ENCODE measurements around the gene BMPR2.
A peak's percentile ranks its signal among the peaks of the same experiment; 100 is the strongest.
"Not testable (repeated sequence)": the region's sequence is repeated elsewhere in the genome, so short reads cannot be mapped to it uniquely, and the experiment has no call there.

BMPR2 gene

GRCh38 chr2:202382684-202383083, 6.6 kb downstream of the BMPR2 start:
- no peaks in the 10 kb centered on the region for H3K36me3 ChIP-seq (ENCODE audit: insufficient read depth, low read length)
- no peak overlapping the region for H3K27ac ChIP-seq (ENCODE audit: low read depth, low read length)
- no peak overlapping the region for H2AFZ ChIP-seq (ENCODE audit: low read length, unreplicated experiment)
- H3K4me3 ChIP-seq (ENCODE audit: low read depth, low read length): no peak overlapping the region
- H3K79me2 ChIP-seq (ENCODE audit: control insufficient read depth, insufficient read depth, low read length, unreplicated experiment): peaks cover 87% of the 10 kb centered on the region
- peaks cover 11% of the 10 kb centered on the region for H3K4me1 ChIP-seq (ENCODE audit: control insufficient read depth, insufficient read depth, low read length, unreplicated experiment)
- H3K27me3 ChIP-seq (ENCODE audit: insufficient read depth, low read length): no peaks in the 10 kb centered on the region

GRCh38 chr2:202386495-202386894, 10.4 kb downstream of the BMPR2 start:
- H3K27me3 ChIP-seq (ENCODE audit: insufficient read depth, low read length); H3K36me3 ChIP-seq (ENCODE audit: insufficient read depth, low read length); H3K27ac ChIP-seq (ENCODE audit: low read depth, low read length); H2AFZ ChIP-seq (ENCODE audit: low read length, unreplicated experiment); H3K4me3 ChIP-seq (ENCODE audit: low read depth, low read length): not testable (repeated sequence)
- H3K4me1 ChIP-seq (ENCODE audit: control insufficient read depth, insufficient read depth, low read length, unreplicated experiment): peaks cover 14% of the 10 kb centered on the region
- peaks cover 76% of the 10 kb centered on the region for H3K79me2 ChIP-seq (ENCODE audit: control insufficient read depth, insufficient read depth, low read length, unreplicated experiment)

GRCh38 chr2:202387608-202388342, 11.6 kb downstream of the BMPR2 start:
- H3K36me3 ChIP-seq (ENCODE audit: insufficient read depth, low read length): no peaks in the 10 kb centered on the region
- no peak overlapping the region for H3K4me3 ChIP-seq (ENCODE audit: low read depth, low read length)
- peaks cover 70% of the 10 kb centered on the region for H3K79me2 ChIP-seq (ENCODE audit: control insufficient read depth, insufficient read depth, low read length, unreplicated experiment)
- H3K27me3 ChIP-seq (ENCODE audit: insufficient read depth, low read length): no peaks in the 10 kb centered on the region
- peaks cover 14% of the 10 kb centered on the region for H3K4me1 ChIP-seq (ENCODE audit: control insufficient read depth, insufficient read depth, low read length, unreplicated experiment)
- H2AFZ ChIP-seq (ENCODE audit: low read length, unreplicated experiment): no peak overlapping the region
- H3K27ac ChIP-seq (ENCODE audit: low read depth, low read length): peak overlapping the region; percentile 1

GRCh38 chr2:202400941-202401340, 24.8 kb downstream of the BMPR2 start:
- Histone ChIP-seq H3K4me1 (ENCODE audit: control insufficient read depth, insufficient read depth, low read length, unreplicated experiment) (no peaks in the 10 kb centered on the region), H3K27ac (ENCODE audit: low read depth, low read length) (no peak overlapping the region), H2AFZ (ENCODE audit: low read length, unreplicated experiment) (no peak overlapping the region), H3K36me3 (ENCODE audit: insufficient read depth, low read length) (no peaks in the 10 kb centered on the region), H3K27me3 (ENCODE audit: insufficient read depth, low read length) (no peaks in the 10 kb centered on the region), H3K4me3 (ENCODE audit: low read depth, low read length) (no peak overlapping the region), H3K79me2 (ENCODE audit: control insufficient read depth, insufficient read depth, low read length, unreplicated experiment) (peaks cover 52% of the 10 kb centered on the region)

GRCh38 chr2:202405798-202406197, 29.7 kb downstream of the BMPR2 start:
- no peaks in the 10 kb centered on the region for H3K36me3 ChIP-seq (ENCODE audit: insufficient read depth, low read length)
- H3K27me3 ChIP-seq (ENCODE audit: insufficient read depth, low read length): no peaks in the 10 kb centered on the region
- peaks cover 46% of the 10 kb centered on the region for H3K79me2 ChIP-seq (ENCODE audit: control insufficient read depth, insufficient read depth, low read length, unreplicated experiment)
- peaks cover 6% of the 10 kb centered on the region for H3K4me1 ChIP-seq (ENCODE audit: control insufficient read depth, insufficient read depth, low read length, unreplicated experiment)
- no peak overlapping the region for H3K4me3 ChIP-seq (ENCODE audit: low read depth, low read length)
- H3K27ac ChIP-seq (ENCODE audit: low read depth, low read length): no peak overlapping the region
- no peak overlapping the region for H2AFZ ChIP-seq (ENCODE audit: low read length, unreplicated experiment)

GRCh38 chr2:202406445-202406978, 30.4 kb downstream of the BMPR2 start:
- Histone ChIP-seq H3K27ac (ENCODE audit: low read depth, low read length) (no peak overlapping the region), H3K4me3 (ENCODE audit: low read depth, low read length) (no peak overlapping the region), H3K79me2 (ENCODE audit: control insufficient read depth, insufficient read depth, low read length, unreplicated experiment) (peaks cover 52% of the 10 kb centered on the region), H3K27me3 (ENCODE audit: insufficient read depth, low read length) (no peaks in the 10 kb centered on the region), H3K4me1 (ENCODE audit: control insufficient read depth, insufficient read depth, low read length, unreplicated experiment) (peaks cover 6% of the 10 kb centered on the region), H3K36me3 (ENCODE audit: insufficient read depth, low read length) (no peaks in the 10 kb centered on the region), H2AFZ (ENCODE audit: low read length, unreplicated experiment) (no peak overlapping the region)

GRCh38 chr2:202408546-202409140, 32.5 kb downstream of the BMPR2 start:
- Histone ChIP-seq H2AFZ (ENCODE audit: low read length, unreplicated experiment) (no peak overlapping the region), H3K27ac (ENCODE audit: low read depth, low read length) (no peak overlapping the region), H3K79me2 (ENCODE audit: control insufficient read depth, insufficient read depth, low read length, unreplicated experiment) (peaks cover 55% of the 10 kb centered on the region), H3K4me1 (ENCODE audit: control insufficient read depth, insufficient read depth, low read length, unreplicated experiment) (peaks cover 6% of the 10 kb centered on the region), H3K36me3 (ENCODE audit: insufficient read depth, low read length) (no peaks in the 10 kb centered on the region), H3K4me3 (ENCODE audit: low read depth, low read length) (no peak overlapping the region), H3K27me3 (ENCODE audit: insufficient read depth, low read length) (no peaks in the 10 kb centered on the region)

GRCh38 chr2:202410092-202410491, 34.0 kb downstream of the BMPR2 start:
- peaks cover 48% of the 10 kb centered on the region for H3K79me2 ChIP-seq (ENCODE audit: control insufficient read depth, insufficient read depth, low read length, unreplicated experiment)
- peaks cover 6% of the 10 kb centered on the region for H3K4me1 ChIP-seq (ENCODE audit: control insufficient read depth, insufficient read depth, low read length, unreplicated experiment)
- no peak overlapping the region for H3K27ac ChIP-seq (ENCODE audit: low read depth, low read length)
- no peak overlapping the region for H3K4me3 ChIP-seq (ENCODE audit: low read depth, low read length)
- no peak overlapping the region for H2AFZ ChIP-seq (ENCODE audit: low read length, unreplicated experiment)
- no peaks in the 10 kb centered on the region for H3K36me3 ChIP-seq (ENCODE audit: insufficient read depth, low read length)
- H3K27me3 ChIP-seq (ENCODE audit: insufficient read depth, low read length): no peaks in the 10 kb centered on the region

- H3K79me2 ChIP-seq (ENCODE audit: control insufficient read depth, insufficient read depth, low read length, unreplicated experiment): peaks cover 47% of the 10 kb centered on the region
- no peak overlapping the region for H2AFZ ChIP-seq (ENCODE audit: low read length, unreplicated experiment)
- H3K36me3 ChIP-seq (ENCODE audit: insufficient read depth, low read length): no peaks in the 10 kb centered on the region
- no peak overlapping the region for H3K27ac ChIP-seq (ENCODE audit: low read depth, low read length)
- H3K4me3 ChIP-seq (ENCODE audit: low read depth, low read length): no peak overlapping the region
- H3K27me3 ChIP-seq (ENCODE audit: insufficient read depth, low read length): no peaks in the 10 kb centered on the region
- peaks cover 6% of the 10 kb centered on the region for H3K4me1 ChIP-seq (ENCODE audit: control insufficient read depth, insufficient read depth, low read length, unreplicated experiment)
Measured at GRCh38 chr2:202411097-202411496, 35.0 kb downstream of the BMPR2 start.

GRCh38 chr2:202418027-202418426, 41.9 kb downstream of the BMPR2 start:
- Histone ChIP-seq H3K27me3 (ENCODE audit: insufficient read depth, low read length) (no peaks in the 10 kb centered on the region), H2AFZ (ENCODE audit: low read length, unreplicated experiment) (no peak overlapping the region), H3K4me3 (ENCODE audit: low read depth, low read length) (no peak overlapping the region), H3K4me1 (ENCODE audit: control insufficient read depth, insufficient read depth, low read length, unreplicated experiment) (no peaks in the 10 kb centered on the region), H3K36me3 (ENCODE audit: insufficient read depth, low read length) (no peaks in the 10 kb centered on the region), H3K27ac (ENCODE audit: low read depth, low read length) (no peak overlapping the region), H3K79me2 (ENCODE audit: control insufficient read depth, insufficient read depth, low read length, unreplicated experiment) (peaks cover 19% of the 10 kb centered on the region)

GRCh38 chr2:202418511-202418910, 42.4 kb downstream of the BMPR2 start:
- Histone ChIP-seq H3K27me3 (ENCODE audit: insufficient read depth, low read length) (no peaks in the 10 kb centered on the region), H3K36me3 (ENCODE audit: insufficient read depth, low read length) (no peaks in the 10 kb centered on the region), H3K4me1 (ENCODE audit: control insufficient read depth, insufficient read depth, low read length, unreplicated experiment) (no peaks in the 10 kb centered on the region), H3K4me3 (ENCODE audit: low read depth, low read length) (no peak overlapping the region), H3K79me2 (ENCODE audit: control insufficient read depth, insufficient read depth, low read length, unreplicated experiment) (peaks cover 21% of the 10 kb centered on the region), H2AFZ (ENCODE audit: low read length, unreplicated experiment) (no peak overlapping the region), H3K27ac (ENCODE audit: low read depth, low read length) (no peak overlapping the region)
